Lung (tissue), 12 donors: ENCODE data around the gene GPR141. TPM values are rescaled to one million over a fixed set of nuclear protein-coding genes. Genes with fewer than 3 reads are reported as not detected.

Experiments
- ATAC-seq: fragments of 200-7000 bp; cut with Tn5 transposase; one replicate; pipeline ENCODE4 v1.9.1; 2020; ENCODE audit warnings: moderate number of reproducible peaks; ENCODE audit not compliant: insufficient read depth, low FRiP score
- DNase-seq, 3 donors: peaks; one replicate each; pipeline ENCODE4 v3.0.0-alpha.2; 2013 to 2017
- H3K27ac ChIP-seq, 2 donors: one replicate each; pipeline ENCODE4 v1.5.1; 2013; ENCODE audit warnings: mild to moderate bottlenecking in 2 of 2, moderate library complexity in 2 of 2, control low read depth in 1 of 2, inconsistent platforms in 1 of 2, low read depth in 1 of 2, low read length in 1 of 2
- H3K27me3 ChIP-seq, 3 donors: one replicate each; pipeline ENCODE4 v1.5.1; 2013; ENCODE audit warnings: low read length in 2 of 3; ENCODE audit not compliant: control insufficient read depth in 3 of 3, insufficient read depth in 3 of 3
- H3K36me3 ChIP-seq, 4 donors: one replicate each; pipeline ENCODE4 v1.5.1; 2013; ENCODE audit warnings: low read length in 4 of 4, mild to moderate bottlenecking in 1 of 4, moderate library complexity in 1 of 4; ENCODE audit not compliant: control insufficient read depth in 4 of 4, insufficient read depth in 4 of 4
- H3K4me1 ChIP-seq, 5 donors: one replicate each; pipeline ENCODE4 v1.5.1; 2013; ENCODE audit warnings: low read length in 5 of 5, mild to moderate bottlenecking in 2 of 5, moderate library complexity in 1 of 5; ENCODE audit not compliant: control insufficient read depth in 5 of 5, insufficient read depth in 5 of 5
- H3K4me3 ChIP-seq: one replicate; pipeline ENCODE4 v1.5.1; 2013; ENCODE audit warnings: mild to moderate bottlenecking, control low read depth, moderate library complexity
- H3K9ac ChIP-seq, 2 donors: one replicate each; pipeline ENCODE4 v1.5.1; 2013; ENCODE audit warnings: low read length in 2 of 2, control low read depth in 1 of 2; ENCODE audit not compliant: insufficient read depth in 1 of 2
- H3K9me3 ChIP-seq, 4 donors: one replicate each; pipeline ENCODE4 v1.5.1; 2013; ENCODE audit warnings: low read length in 3 of 4, mild to moderate bottlenecking in 1 of 4, moderate library complexity in 1 of 4; ENCODE audit not compliant: control insufficient read depth in 4 of 4, insufficient read depth in 3 of 4
- WGBS, 2 donors: extraction: QIAGEN DNeasy Blood & Tissue Kit; methylation state at CpG; one replicate each; pipeline ENCODE4 v1.1.7; 2013; 5-methylcytosine and 5-hydroxymethylcytosine counted together
- polyA plus RNA-seq, 2 donors: library from polyadenylated mRNA; stranded (reverse); fragments of 200-250 nt; gene quantifications; one replicate each; pipeline ENCODE4 v1.2.1, GENCODE V29; 2013
- total RNA-seq, 2 donors: library from RNA; depleted of rRNA in 1 of 2; stranded (reverse); fragments of >200 nt in 1 of 2; gene quantifications; one replicate each; pipeline ENCODE4 v1.2.1, GENCODE V29; 2014 to 2021
- TF ChIP-seq, protein P1 (sequence below): IDR thresholded peaks from 2 replicates; pipeline ENCODE4 v1.5.1; 2012; ENCODE audit warnings: mild to moderate bottlenecking; ENCODE audit errors: control extremely low read depth, extremely low read depth
- donor health status: control.
- donor health status: control.
- donor health status: Bipolar disorder and iron deficiency.
- donor health status: healthy.
- donor health status: DM: yes; HTN: yes; CAD: no.

Gene GPR141
- total and polyA plus RNA-seq, 4 donors, result 0.39 to 8.7 (median 4.7) TPM

DNA sequence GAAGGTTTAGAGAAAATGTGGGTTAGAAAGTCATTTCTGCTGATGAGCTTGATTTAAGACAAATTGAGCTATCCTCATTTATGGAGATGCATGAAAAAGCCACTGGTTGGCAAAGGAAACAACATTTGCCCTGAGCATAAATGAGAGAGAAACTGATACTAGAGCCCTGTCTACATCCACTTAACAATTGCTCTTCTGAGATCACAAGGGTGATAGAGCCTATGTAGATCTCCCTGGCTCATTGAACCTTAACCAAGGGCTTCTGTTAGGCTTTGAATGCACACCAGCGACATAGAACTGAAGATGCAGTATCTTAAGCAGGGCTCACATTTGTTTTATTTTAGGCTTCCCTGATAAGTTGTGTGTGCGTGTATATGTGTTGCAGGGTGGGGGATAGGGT, 35.0 kb downstream of the GPR141 start:
- Histone ChIP-seq H3K36me3 (no peaks in the 10 kb centered on the region), H3K9ac (no peak overlapping the region), H3K4me3 (no peak overlapping the region), H3K4me1 (peaks cover 0 to 3% (median 0%) of the 10 kb centered on the region in 5 donors), H3K27me3 (no peaks in the 10 kb centered on the region), H3K9me3 (no peaks in the 10 kb centered on the region), H3K27ac (no peak overlapping the region)
- ATAC-seq (no peak), DNase-seq (no peak)
- WGBS, 2 donors, result 92 to 99% methylated on average over 2 of the region's 2 CpGs
- TF ChIP-seq, protein P1, sequence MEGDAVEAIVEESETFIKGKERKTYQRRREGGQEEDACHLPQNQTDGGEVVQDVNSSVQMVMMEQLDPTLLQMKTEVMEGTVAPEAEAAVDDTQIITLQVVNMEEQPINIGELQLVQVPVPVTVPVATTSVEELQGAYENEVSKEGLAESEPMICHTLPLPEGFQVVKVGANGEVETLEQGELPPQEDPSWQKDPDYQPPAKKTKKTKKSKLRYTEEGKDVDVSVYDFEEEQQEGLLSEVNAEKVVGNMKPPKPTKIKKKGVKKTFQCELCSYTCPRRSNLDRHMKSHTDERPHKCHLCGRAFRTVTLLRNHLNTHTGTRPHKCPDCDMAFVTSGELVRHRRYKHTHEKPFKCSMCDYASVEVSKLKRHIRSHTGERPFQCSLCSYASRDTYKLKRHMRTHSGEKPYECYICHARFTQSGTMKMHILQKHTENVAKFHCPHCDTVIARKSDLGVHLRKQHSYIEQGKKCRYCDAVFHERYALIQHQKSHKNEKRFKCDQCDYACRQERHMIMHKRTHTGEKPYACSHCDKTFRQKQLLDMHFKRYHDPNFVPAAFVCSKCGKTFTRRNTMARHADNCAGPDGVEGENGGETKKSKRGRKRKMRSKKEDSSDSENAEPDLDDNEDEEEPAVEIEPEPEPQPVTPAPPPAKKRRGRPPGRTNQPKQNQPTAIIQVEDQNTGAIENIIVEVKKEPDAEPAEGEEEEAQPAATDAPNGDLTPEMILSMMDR, result no peak

DNA sequence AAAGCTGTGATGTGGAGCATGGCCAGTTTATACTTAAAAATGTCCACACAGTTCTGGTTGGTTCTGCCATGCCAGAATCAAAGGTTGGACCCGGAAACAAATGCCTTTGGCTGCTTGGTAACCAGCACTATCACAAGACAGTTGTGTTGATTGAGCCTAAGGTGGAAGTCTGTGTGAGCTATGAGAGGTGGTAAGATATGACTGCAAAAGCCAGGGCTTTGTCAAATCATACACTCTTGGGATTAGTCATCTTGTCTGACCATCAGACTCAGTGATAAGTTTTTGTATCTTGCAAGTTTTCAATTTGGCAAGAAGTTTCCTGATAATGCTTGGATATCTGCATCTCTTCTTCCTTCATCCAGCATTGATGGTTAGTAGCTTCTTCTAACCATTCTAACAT, 35.5 kb downstream of the GPR141 start:
- 89 to 96% methylated on average over 1 of the region's 1 CpG for WGBS, 2 donors
- TF ChIP-seq, protein P1, result no peak
- H3K36me3 ChIP-seq, result no peaks in the 10 kb centered on the region
- no peaks in the 10 kb centered on the region for H3K27me3 ChIP-seq
- no peak for ATAC-seq
- no peaks in the 10 kb centered on the region for H3K4me1 ChIP-seq
- no peaks in the 10 kb centered on the region for H3K9me3 ChIP-seq
- no peak for DNase-seq
- H3K4me3 ChIP-seq, result no peak overlapping the region
- no peak overlapping the region for H3K9ac ChIP-seq
- H3K27ac ChIP-seq, result no peak overlapping the region

DNA sequence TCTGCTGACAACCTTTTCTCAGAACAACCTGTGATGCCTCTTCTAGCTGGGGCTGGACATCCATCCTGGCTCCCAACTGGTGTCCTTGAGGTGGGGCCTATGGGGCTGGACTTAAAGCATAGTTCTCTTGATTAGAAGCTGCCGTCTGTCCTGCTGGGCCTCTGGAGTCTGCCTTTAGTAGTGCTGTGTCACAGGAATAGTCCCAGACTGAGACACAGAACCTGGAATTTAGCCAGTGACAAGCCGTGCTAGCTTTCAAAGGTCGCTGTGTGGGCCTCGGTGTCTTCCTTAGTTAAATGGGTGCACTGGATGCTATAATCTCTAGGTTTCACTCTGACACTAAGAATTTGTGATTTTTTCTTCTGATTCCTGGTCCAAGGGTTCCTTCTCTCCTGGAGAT, 41.2 kb downstream of the GPR141 start:
- TF ChIP-seq, protein P1, result no peak
- DNase-seq, result no peak
- Histone ChIP-seq H3K27ac (no peak overlapping the region), H3K4me3 (no peak overlapping the region), H3K9ac (no peak overlapping the region), H3K9me3 (no peaks in the 10 kb centered on the region), H3K4me1 (peaks cover 0 to 19% (median 5%) of the 10 kb centered on the region in 5 donors), H3K27me3 (no peaks in the 10 kb centered on the region), H3K36me3 (no peaks in the 10 kb centered on the region)
- WGBS, 2 donors, result 77 to 89% methylated on average over 4 of the region's 4 CpGs
- ATAC-seq, result no peak

DNA sequence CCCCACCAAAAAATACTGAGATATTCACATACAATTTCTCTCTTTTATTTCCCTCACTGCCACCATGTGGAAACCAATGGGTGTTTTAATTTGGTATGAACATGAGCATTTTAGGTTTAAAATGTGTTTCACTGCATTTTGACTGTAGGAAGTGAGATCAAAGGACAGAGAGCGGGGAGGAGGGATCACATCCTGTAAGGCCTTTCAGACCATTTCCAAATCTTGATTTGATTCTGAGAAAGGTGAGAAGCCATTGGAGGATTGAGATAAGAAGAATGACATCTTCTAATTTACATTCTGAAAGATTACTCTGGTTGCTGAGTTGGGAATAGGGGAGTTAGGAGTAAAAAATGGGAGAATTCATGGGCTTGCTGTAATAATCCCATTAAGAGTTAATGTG, 42.5 kb downstream of the GPR141 start:
- Histone ChIP-seq H3K4me1 (peaks cover 0 to 27% (median 9%) of the 10 kb centered on the region in 5 donors), H3K27ac (no peak overlapping the region), H3K9me3 (no peaks in the 10 kb centered on the region), H3K9ac (no peak overlapping the region), H3K27me3 (no peaks in the 10 kb centered on the region), H3K4me3 (no peak overlapping the region), H3K36me3 (no peaks in the 10 kb centered on the region)
- ATAC-seq (no peak), DNase-seq (no peak)
- WGBS, 2 donors, result 85 to 88% methylated on average over 1 of the region's 1 CpG
- TF ChIP-seq, protein P1, result no peak
